ENCODE measurements around the gene ERBB3.
A peak's percentile ranks its signal among the peaks of the same experiment; 100 is the strongest.

Gene ERBB3

DNA sequence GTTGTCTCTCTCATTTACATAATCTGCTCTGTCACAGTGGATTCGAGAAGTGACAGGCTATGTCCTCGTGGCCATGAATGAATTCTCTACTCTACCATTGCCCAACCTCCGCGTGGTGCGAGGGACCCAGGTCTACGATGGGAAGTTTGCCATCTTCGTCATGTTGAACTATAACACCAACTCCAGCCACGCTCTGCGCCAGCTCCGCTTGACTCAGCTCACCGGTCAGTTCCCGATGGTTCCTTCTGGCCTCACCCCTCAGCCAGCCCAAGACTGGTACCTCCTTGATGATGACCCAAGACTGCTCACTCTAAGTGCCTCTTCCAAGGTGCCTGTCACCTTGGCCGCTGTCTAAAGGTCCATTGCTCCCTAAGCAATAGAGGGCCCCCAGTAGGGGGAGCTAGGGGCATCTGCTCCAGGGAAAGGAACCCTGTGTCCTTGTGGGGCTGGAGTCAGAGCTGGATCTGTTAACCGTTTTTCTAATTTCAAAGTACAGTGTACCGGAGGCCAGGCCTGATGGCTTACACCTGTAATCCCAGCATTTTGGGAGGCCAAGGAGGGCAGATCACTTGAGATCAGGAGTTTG lies 5.1 kb downstream of the ERBB3 start:
- no peaks in the 10 kb centered on the region for H3K9me3 ChIP-seq (ENCODE audit: control insufficient read depth, insufficient read depth, low read depth, low read length)
- ChIA-PET POLR2A (interaction anchor here (0.5 to 5.0 kb wide), 4 partner anchors 17 to 33 kb away, joined by 3 to 39 read pairs (median 6); partner anchors contain the start of genes PA2G4 and ZC3H10), CTCF (interaction anchor here (0.5 to 1.7 kb wide), 18 partner anchors 8 to 384 kb away, joined by 3 to 9 read pairs (median 4); partner anchors contain the start of genes ESYT1, PA2G4 and ZC3H10)
- no peaks in the 10 kb centered on the region; the same call in 1 of the 2 replicates for H3K4me1 ChIP-seq (ENCODE audit: control insufficient read depth, insufficient read depth, low read length)
- no peak overlapping the region for H3K27ac ChIP-seq (ENCODE audit: extremely low read depth, low read depth, low read length)
- H3K4me3 ChIP-seq (ENCODE audit: low read depth, low read length): no peak overlapping the region
- TF ChIP-seq ZNF155 (tag by site-specific recombination; IDR thresholded peaks at IDR 0.05) (no peak), ZNF335 (tag by site-specific recombination; conservative IDR thresholded peaks at IDR 0.05) (no peak), ZNF654 (tag by site-specific recombination; IDR thresholded peaks at IDR 0.05; ENCODE audit: low read depth) (peak; percentile 43), SALL2 (tag by site-specific recombination; IDR thresholded peaks at IDR 0.05; ENCODE audit: borderline replicate concordance) (no peak), ZNF169 (tag by site-specific recombination; IDR thresholded peaks at IDR 0.05) (no peak), ZNF561 (tag by site-specific recombination; IDR thresholded peaks at IDR 0.05; ENCODE audit: borderline replicate concordance) (peak; percentile 38; the same call in 1 of the 2 replicates), GLI2 (tag by site-specific recombination; IDR thresholded peaks at IDR 0.05; ENCODE audit: borderline replicate concordance, low read depth) (no peak), ZNF658 (tag by site-specific recombination; IDR thresholded peaks at IDR 0.05) (no peak), ZSCAN30 (tag by site-specific recombination; IDR thresholded peaks at IDR 0.05) (0 out of 2 replicates have a peak, but pooled peaks have one; percentile 48), IKZF3 (tag by site-specific recombination; IDR thresholded peaks at IDR 0.05) (peak; percentile 56; the same call in 1 of the 2 replicates), TCF7L2 (IDR thresholded peaks at IDR 0.05; ENCODE audit: borderline replicate concordance, low read depth, low read length) (no peak)
- TF ChIP-seq, protein P1, sequence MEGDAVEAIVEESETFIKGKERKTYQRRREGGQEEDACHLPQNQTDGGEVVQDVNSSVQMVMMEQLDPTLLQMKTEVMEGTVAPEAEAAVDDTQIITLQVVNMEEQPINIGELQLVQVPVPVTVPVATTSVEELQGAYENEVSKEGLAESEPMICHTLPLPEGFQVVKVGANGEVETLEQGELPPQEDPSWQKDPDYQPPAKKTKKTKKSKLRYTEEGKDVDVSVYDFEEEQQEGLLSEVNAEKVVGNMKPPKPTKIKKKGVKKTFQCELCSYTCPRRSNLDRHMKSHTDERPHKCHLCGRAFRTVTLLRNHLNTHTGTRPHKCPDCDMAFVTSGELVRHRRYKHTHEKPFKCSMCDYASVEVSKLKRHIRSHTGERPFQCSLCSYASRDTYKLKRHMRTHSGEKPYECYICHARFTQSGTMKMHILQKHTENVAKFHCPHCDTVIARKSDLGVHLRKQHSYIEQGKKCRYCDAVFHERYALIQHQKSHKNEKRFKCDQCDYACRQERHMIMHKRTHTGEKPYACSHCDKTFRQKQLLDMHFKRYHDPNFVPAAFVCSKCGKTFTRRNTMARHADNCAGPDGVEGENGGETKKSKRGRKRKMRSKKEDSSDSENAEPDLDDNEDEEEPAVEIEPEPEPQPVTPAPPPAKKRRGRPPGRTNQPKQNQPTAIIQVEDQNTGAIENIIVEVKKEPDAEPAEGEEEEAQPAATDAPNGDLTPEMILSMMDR (tag by site-specific recombination; IDR thresholded peaks at IDR 0.05): 0 out of 2 replicates have a peak, but pooled peaks have one; percentile 10
- peaks cover 0 to 10% of the 10 kb centered on the region in 2 experiments; a peak in 2 of 3 replicates for H3K36me3 ChIP-seq (ENCODE audit: control insufficient read depth in 2 of 2, insufficient read depth in 1 of 2, low read length in 2 of 2)

DNA sequence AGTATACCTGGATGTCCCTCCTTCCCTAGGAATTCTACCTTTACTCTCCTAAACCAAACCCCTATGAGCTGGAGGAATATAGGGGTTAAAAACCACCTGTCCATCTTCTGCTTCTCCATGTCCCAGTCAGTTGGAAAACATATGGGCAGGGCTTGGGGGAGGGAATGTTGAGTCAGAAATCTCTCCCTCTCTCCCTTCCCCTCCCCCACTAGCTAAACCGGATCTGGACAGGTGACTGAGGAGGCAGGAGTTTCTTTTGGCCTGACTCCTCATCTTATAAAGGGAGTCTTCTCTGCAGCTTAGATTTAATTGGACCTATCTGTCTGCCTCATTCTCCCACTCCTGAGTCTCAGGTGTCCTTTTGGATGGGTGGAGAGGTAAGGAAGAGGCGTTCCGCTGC lies 6.1 kb downstream of the ERBB3 start:
- Histone ChIP-seq H3K4me3 (ENCODE audit: low read depth, low read length) (no peak overlapping the region), H3K9me3 (ENCODE audit: control insufficient read depth, insufficient read depth, low read depth, low read length) (no peaks in the 10 kb centered on the region), H3K4me1 (ENCODE audit: control insufficient read depth, insufficient read depth, low read length) (no peaks in the 10 kb centered on the region), H3K36me3 (ENCODE audit: control insufficient read depth in 2 of 2, insufficient read depth in 1 of 2, low read length in 2 of 2) (peaks cover 0 to 10% of the 10 kb centered on the region in 2 experiments; a peak in 2 of 3 replicates), H3K27ac (ENCODE audit: extremely low read depth, low read depth, low read length) (no peak overlapping the region)
- TF ChIP-seq ZNF549 (tag by site-specific recombination; IDR thresholded peaks at IDR 0.05): no peak
- no peak for TF ChIP-seq ZNF791 (tag by site-specific recombination; IDR thresholded peaks at IDR 0.05)
- TF ChIP-seq ZNF2 (tag by site-specific recombination; IDR thresholded peaks at IDR 0.05): no peak
- TF ChIP-seq GLI4 (tag by site-specific recombination; IDR thresholded peaks at IDR 0.05): no peak
- peak; percentile 39; the same call in 1 of the 2 replicates for TF ChIP-seq WT1 (tag by site-specific recombination; IDR thresholded peaks at IDR 0.05)
- TF ChIP-seq YY2 (tag by site-specific recombination; IDR thresholded peaks at IDR 0.05): no peak
- ChIA-PET POLR2A (interaction anchor here (0.6 to 5.0 kb wide), 3 partner anchors 18 to 33 kb away, joined by 3 to 39 read pairs (median 10); partner anchors contain the start of genes PA2G4 and ZC3H10), CTCF (interaction anchor here (0.9 to 1.7 kb wide), 9 partner anchors 9 to 196 kb away, joined by 3 to 9 read pairs (median 3); partner anchors contain the start of genes PA2G4 and ZC3H10)

DNA sequence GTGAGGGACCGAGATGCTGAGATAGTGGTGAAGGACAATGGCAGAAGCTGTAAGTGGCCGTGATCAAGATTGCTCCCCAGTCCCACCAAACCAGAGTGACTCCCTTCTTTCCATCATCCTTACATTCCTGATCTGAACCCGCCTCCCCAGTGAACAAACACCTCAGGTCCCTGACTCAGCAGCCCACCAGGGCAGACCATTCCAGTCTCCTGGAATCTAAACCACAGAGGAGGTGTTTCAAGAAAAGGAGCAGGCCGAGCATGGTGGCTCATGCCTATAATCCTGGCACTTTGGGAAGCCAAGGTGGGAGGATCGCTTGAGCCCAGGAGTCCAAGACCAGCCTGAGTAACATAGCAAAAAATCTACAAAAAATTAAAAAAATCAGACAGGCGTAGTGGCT lies 6.6 kb downstream of the ERBB3 start:
- no peak overlapping the region for H3K27ac ChIP-seq (ENCODE audit: extremely low read depth, low read depth, low read length)
- CTCF ChIA-PET: interaction anchor here (0.6 to 1.7 kb wide), 7 partner anchors 11 to 39 kb away, joined by 3 to 9 read pairs (median 3); partner anchors contain the start of genes PA2G4 and ZC3H10
- peaks cover 0 to 10% of the 10 kb centered on the region in 2 experiments; a peak in 2 of 3 replicates for H3K36me3 ChIP-seq (ENCODE audit: control insufficient read depth in 2 of 2, insufficient read depth in 1 of 2, low read length in 2 of 2)
- POLR2A ChIA-PET: interaction anchor here (0.6 to 5.0 kb wide), 2 partner anchors 18 to 33 kb away, joined by 3 to 39 read pairs; partner anchors contain the start of gene PA2G4
- H3K4me1 ChIP-seq (ENCODE audit: control insufficient read depth, insufficient read depth, low read length): no peaks in the 10 kb centered on the region
- H3K4me3 ChIP-seq (ENCODE audit: low read depth, low read length): no peak overlapping the region
- H3K9me3 ChIP-seq (ENCODE audit: control insufficient read depth, insufficient read depth, low read depth, low read length): no peaks in the 10 kb centered on the region; the same call in 1 of the 2 replicates
- TF ChIP-seq ZNF394 (tag by site-specific recombination; IDR thresholded peaks at IDR 0.05; ENCODE audit: borderline replicate concordance) (no peak), ZNF658 (tag by site-specific recombination; IDR thresholded peaks at IDR 0.05) (no peak), ZNF701 (tag by site-specific recombination; IDR thresholded peaks at IDR 0.05) (no peak), ZNF585B (tag by site-specific recombination; IDR thresholded peaks at IDR 0.05) (no peak), ZNF175 (tag by site-specific recombination; IDR thresholded peaks at IDR 0.05) (no peak), ZNF501 (tag by site-specific recombination; IDR thresholded peaks at IDR 0.05) (no peak), ZNF19 (tag by site-specific recombination; IDR thresholded peaks at IDR 0.05; ENCODE audit: low read depth) (no peak)
- TF ChIP-seq, protein P2, sequence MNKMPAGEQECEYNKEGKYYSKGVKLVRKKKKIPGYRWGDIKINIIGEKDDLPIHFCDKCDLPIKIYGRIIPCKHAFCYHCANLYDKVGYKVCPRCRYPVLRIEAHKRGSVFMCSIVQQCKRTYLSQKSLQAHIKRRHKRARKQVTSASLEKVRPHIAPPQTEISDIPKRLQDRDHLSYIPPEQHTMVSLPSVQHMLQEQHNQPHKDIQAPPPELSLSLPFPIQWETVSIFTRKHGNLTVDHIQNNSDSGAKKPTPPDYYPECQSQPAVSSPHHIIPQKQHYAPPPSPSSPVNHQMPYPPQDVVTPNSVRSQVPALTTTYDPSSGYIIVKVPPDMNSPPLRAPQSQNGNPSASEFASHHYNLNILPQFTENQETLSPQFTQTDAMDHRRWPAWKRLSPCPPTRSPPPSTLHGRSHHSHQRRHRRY (tag by site-specific recombination; IDR thresholded peaks at IDR 0.05): no peak
- TF ChIP-seq, protein P3, sequence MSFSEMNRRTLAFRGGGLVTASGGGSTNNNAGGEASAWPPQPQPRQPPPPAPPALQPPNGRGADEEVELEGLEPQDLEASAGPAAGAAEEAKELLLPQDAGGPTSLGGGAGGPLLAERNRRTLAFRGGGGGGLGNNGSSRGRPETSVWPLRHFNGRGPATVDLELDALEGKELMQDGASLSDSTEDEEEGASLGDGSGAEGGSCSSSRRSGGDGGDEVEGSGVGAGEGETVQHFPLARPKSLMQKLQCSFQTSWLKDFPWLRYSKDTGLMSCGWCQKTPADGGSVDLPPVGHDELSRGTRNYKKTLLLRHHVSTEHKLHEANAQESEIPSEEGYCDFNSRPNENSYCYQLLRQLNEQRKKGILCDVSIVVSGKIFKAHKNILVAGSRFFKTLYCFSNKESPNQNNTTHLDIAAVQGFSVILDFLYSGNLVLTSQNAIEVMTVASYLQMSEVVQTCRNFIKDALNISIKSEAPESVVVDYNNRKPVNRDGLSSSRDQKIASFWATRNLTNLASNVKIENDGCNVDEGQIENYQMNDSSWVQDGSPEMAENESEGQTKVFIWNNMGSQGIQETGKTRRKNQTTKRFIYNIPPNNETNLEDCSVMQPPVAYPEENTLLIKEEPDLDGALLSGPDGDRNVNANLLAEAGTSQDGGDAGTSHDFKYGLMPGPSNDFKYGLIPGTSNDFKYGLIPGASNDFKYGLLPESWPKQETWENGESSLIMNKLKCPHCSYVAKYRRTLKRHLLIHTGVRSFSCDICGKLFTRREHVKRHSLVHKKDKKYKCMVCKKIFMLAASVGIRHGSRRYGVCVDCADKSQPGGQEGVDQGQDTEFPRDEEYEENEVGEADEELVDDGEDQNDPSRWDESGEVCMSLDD (tag by site-specific recombination; IDR thresholded peaks at IDR 0.05): no peak

All from HEK293 (cell line).